T-cell (primary cell): ENCODE results near the gene STAT5B. TPM values are rescaled to one million over a fixed set of nuclear protein-coding genes. Genes with fewer than 3 reads are reported as not detected.
"Not testable (repeated sequence)": the region's sequence is repeated elsewhere in the genome, so short reads cannot be mapped to it uniquely, and the experiment has no call there.

ENCODE experiments used
- ATAC-seq, 4 experiments: fragments of 200-7000 bp in 3 of 4; fragments of 150-1000 bp in 1 of 4; cut with Tn5 transposase; replicated peaks in 1 of 4; 1 replicate in 3 of 4; 2 replicates in 1 of 4; pipeline ENCODE4 v1.10.0; 2021; ENCODE audit warnings: moderate library complexity in 3 of 4, mild to moderate bottlenecking in 2 of 4, moderate number of reproducible peaks in 1 of 4
- CTCF ChIA-PET, 2 donors: fragments of 300-600 bp; sonication (Branson Sonifier 250); formaldehyde crosslinking; loops; one replicate each; lab custom pipeline; 2022; ENCODE audit warnings: antibody characterized with exemption in 2 of 2; lab: Charles Lee
- POLR2A ChIA-PET, 2 donors: fragments of 300-600 bp; sonication (Branson Sonifier 250); formaldehyde crosslinking; loops; one replicate each; lab custom pipeline; 2022; ENCODE audit warnings: antibody characterized with exemption in 2 of 2; lab: Charles Lee
- DNase-seq, 35 experiments: peaks; one replicate each; pipeline versions ENCODE4 v3.0.0 to v3.0.0-alpha.2; 2013 to 2023
- H3K27ac ChIP-seq: one replicate; pipeline ENCODE4 v1.5.1; 2013; ENCODE audit warnings: low read length
- H3K27me3 ChIP-seq, 2 experiments: replicated peaks in 1 of 2; 1 replicate in 1 of 2; 2 replicates in 1 of 2; pipeline versions ENCODE4 v1.6.1 to v1.7.0; 2013; ENCODE audit warnings: low read length in 1 of 2, mixed read lengths in 1 of 2; ENCODE audit not compliant: control insufficient read depth in 2 of 2, insufficient read depth in 2 of 2; ENCODE audit errors: extremely low read depth in 1 of 2
- H3K36me3 ChIP-seq, 2 donors: 1 replicate in 1 of 2; 2 replicates in 1 of 2; pipeline versions ENCODE4 v1.6.1 to v1.7.0; 2013; ENCODE audit warnings: low read length in 1 of 2; ENCODE audit not compliant: control insufficient read depth in 2 of 2, insufficient read depth in 1 of 2; ENCODE audit errors: extremely low read depth in 1 of 2
- H3K4me1 ChIP-seq, 2 experiments: 1 replicate in 1 of 2; 2 replicates in 1 of 2; pipeline versions ENCODE4 v1.6.1 to v1.7.0; 2013; ENCODE audit warnings: low read length in 2 of 2, mixed read lengths in 1 of 2; ENCODE audit not compliant: insufficient read depth in 2 of 2, control insufficient read depth in 1 of 2; ENCODE audit errors: extremely low read depth in 1 of 2
- H3K4me3 ChIP-seq, 2 donors: 1 replicate in 1 of 2; 2 replicates in 1 of 2; pipeline versions ENCODE4 v1.5.1 to v1.7.0; 2013; ENCODE audit warnings: mild to moderate bottlenecking in 2 of 2, low read length in 1 of 2, moderate library complexity in 1 of 2; ENCODE audit not compliant: control insufficient read depth in 1 of 2; ENCODE audit errors: extremely low read depth in 1 of 2
- H3K9me3 ChIP-seq: 2 replicates; pipeline ENCODE4 v1.7.0; 2013
- H3K27ac Mint-ChIP-seq, 2 donors: one replicate each; pipeline ENCODE4 v1.8.0; 2020 to 2021; ENCODE audit warnings: mild to moderate bottlenecking in 2 of 2, mixed read lengths in 2 of 2
- H3K27me3 Mint-ChIP-seq, 2 donors: one replicate each; pipeline ENCODE4 v1.8.0; 2021 to 2022; ENCODE audit warnings: mixed read lengths in 2 of 2
- H3K36me3 Mint-ChIP-seq: one replicate; pipeline ENCODE4 v1.8.0; 2021; ENCODE audit warnings: mixed read lengths
- H3K4me1 Mint-ChIP-seq, 3 donors: one replicate each; pipeline ENCODE4 v1.8.0; 2020 to 2022; ENCODE audit warnings: mixed read lengths in 3 of 3, mild to moderate bottlenecking in 1 of 3
- H3K4me3 Mint-ChIP-seq, 3 donors: one replicate each; pipeline ENCODE4 v1.8.0; 2020 to 2022; ENCODE audit warnings: mild to moderate bottlenecking in 3 of 3, mixed read lengths in 3 of 3, moderate library complexity in 3 of 3
- H3K9me3 Mint-ChIP-seq, 3 donors: one replicate each; pipeline ENCODE4 v1.8.0; 2020 to 2022; ENCODE audit warnings: mixed read lengths in 3 of 3
- WGBS: methylation state at CpG from one replicate; pipeline ENCODE4 v1.1.5; 2013; ENCODE audit warnings: missing lambda C conversion rate; ENCODE audit not compliant: insufficient coverage; 5-methylcytosine and 5-hydroxymethylcytosine counted together
- total RNA-seq, 35 experiments: library from RNA in 6 of 35; stranded (reverse) in 6 of 35; fragments of 120-200 nt in 1 of 35; gene quantifications; one replicate each; pipeline versions ENCODE4 v1.2.1 to v1.2.4 and lab custom pipeline; 2013 to 2026

Gene STAT5B
- total RNA-seq, 5 donors from 2014 or later (not counting 1 experiment from before 2014, with no cell fraction given): 178 to 205 (median 186) TPM

DNA sequence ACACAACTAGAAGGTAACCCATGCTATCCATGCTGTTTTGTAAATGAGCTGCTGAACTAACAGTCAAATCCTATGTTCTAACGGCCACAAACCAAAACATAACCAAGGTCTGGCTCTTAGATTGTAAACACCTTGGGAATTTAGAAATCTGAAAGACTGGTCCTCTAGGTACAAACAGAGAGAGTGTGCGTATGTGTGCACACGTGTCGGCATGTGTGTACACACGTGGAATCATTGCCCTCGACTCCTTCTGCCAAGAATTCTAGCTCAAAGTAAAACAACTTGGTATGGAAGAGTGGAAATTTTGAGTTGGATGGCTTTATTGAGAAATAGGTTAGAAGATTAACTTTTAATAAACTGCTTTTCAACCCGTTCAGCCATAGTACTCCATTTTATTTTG is 63.8 kb downstream of the STAT5B start:
- Histone ChIP-seq H3K27ac (no peak overlapping the region), H3K4me1 (no peaks in the 10 kb centered on the region), H3K9me3 (no peaks in the 10 kb centered on the region), H3K36me3 (peaks cover 26 to 92% of the 10 kb centered on the region in 2 donors), H3K4me3 (no peak overlapping the region), H3K27me3 (no peaks in the 10 kb centered on the region)
- Mint-ChIP-seq H3K9me3 (no peaks in the 10 kb centered on the region), H3K4me1 (no peaks in the 10 kb centered on the region), H3K27ac (no peak overlapping the region), H3K36me3 (peaks cover 48% of the 10 kb centered on the region), H3K27me3 (no peaks in the 10 kb centered on the region), H3K4me3 (no peak overlapping the region)
- ATAC-seq (no peak), DNase-seq (no peak)
- ChIA-PET CTCF (no interaction called here), POLR2A (interaction anchor here (0.6 to 1.0 kb wide), 2 partner anchors 31 to 78 kb away, joined by 3 read pairs; no protein-coding TSS in a partner anchor)
- WGBS: 94% methylated on average over 3 of the region's 7 CpGs

DNA sequence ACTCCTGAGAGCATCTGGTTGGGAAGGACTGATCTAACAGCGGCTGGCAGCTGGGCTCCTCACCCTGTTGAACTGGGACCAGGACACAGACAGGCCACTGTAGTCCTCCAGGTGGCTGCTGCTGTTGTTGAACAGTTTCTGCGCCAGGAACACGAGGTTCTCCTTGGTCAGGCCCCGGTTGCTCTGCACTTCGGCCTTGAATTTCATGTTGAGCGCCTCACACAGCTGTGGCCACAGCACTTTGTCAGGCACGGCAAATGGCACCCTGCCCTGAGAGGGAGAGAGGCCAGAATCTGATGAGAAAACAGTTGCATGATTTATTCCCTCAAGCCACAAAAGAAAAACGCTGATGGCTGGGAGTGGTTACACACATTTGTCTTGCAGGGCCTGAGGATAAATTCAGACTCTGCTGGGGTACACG is 64.3 kb downstream of the STAT5B start:
- not testable (repeated sequence) for ATAC-seq, DNase-seq, H3K27me3 ChIP-seq, H3K27ac ChIP-seq, H3K4me3 ChIP-seq, H3K4me1 Mint-ChIP-seq, H3K9me3 ChIP-seq, H3K27me3 Mint-ChIP-seq, H3K27ac Mint-ChIP-seq, H3K4me1 ChIP-seq, H3K4me3 Mint-ChIP-seq, H3K9me3 Mint-ChIP-seq
- 70% methylated on average over 2 of the region's 9 CpGs for WGBS
- ChIA-PET POLR2A (interaction anchor here (0.6 to 1.0 kb wide), 2 partner anchors 31 to 79 kb away, joined by 3 read pairs; no protein-coding TSS in a partner anchor), CTCF (interaction anchor here in 1 of 2 donors (0.7 kb wide), 1 partner anchor 108 kb away, joined by 4 read pairs; no protein-coding TSS in a partner anchor)
- H3K36me3 Mint-ChIP-seq: peaks cover 46% of the 10 kb centered on the region
- peaks cover 26 to 91% of the 10 kb centered on the region in 2 donors for H3K36me3 ChIP-seq

DNA sequence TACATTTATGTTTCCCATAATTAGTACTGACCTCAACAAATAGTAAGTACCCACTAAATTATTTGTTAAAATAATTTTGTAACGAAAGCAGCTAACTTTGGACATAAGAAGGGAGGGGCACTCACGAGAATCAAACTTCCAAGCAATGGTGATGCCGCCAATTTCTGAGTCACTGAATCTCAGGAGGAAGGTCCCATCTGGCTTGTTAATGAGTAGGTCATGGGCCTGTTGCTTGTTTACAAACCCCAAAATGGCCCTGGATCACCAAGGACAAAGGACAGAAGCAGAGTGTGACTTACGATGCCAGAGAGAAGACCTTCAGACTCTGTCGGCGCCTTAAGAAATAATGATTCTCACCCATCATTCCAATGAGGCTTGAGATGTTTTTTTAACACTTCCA is 66.1 kb downstream of the STAT5B start:
- CTCF ChIA-PET: no interaction called here

DNA sequence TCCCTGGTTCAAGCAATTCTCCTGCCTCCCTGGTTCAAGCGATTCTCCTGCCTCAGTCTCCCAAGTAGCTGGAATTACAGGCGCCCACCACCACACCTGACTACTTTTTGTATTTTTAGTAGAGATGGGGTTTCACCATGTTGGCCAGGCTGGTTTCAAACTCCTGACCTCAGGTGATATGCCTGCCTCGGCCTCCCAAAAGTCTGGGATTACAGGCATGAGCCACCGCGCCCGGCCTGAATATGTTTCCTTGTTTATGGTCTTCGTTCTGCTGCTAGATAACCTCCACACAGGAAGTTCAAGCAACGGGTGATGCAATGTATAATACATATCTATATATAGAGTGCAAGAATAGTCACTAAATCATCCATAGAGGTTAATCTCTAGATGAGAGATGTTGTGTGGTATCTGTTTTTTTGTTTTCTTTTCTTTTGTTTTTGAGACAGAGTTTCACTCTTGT is 70.0 kb downstream of the STAT5B start:
- H3K4me1 ChIP-seq, POLR2A ChIA-PET, H3K27ac ChIP-seq, H3K9me3 ChIP-seq, H3K9me3 Mint-ChIP-seq, H3K27me3 Mint-ChIP-seq, H3K4me3 ChIP-seq, DNase-seq, H3K4me3 Mint-ChIP-seq, H3K27me3 ChIP-seq, H3K4me1 Mint-ChIP-seq, ATAC-seq: not testable (repeated sequence)
- peaks cover 13 to 91% of the 10 kb centered on the region in 2 donors for H3K36me3 ChIP-seq
- Mint-ChIP-seq H3K27ac (peak overlapping the region in 1 of 2 donors; percentile 68), H3K36me3 (peaks cover 63% of the 10 kb centered on the region)
- 100% methylated on average over 1 of the region's 8 CpGs for WGBS
- CTCF ChIA-PET: interaction anchor here in 1 of 2 donors (0.7 kb wide), 1 partner anchor 205 kb away, joined by 4 read pairs; no protein-coding TSS in a partner anchor

More for the DNA sequence above, 66.1 kb downstream of the STAT5B start:
- no peak for DNase-seq
- H3K4me1 Mint-ChIP-seq: no peaks in the 10 kb centered on the region
- Histone ChIP-seq H3K9me3 (no peaks in the 10 kb centered on the region), H3K4me3 (no peak overlapping the region), H3K36me3 (peaks cover 23 to 90% of the 10 kb centered on the region in 2 donors), H3K27me3 (no peaks in the 10 kb centered on the region), H3K27ac (no peak overlapping the region), H3K4me1 (no peaks in the 10 kb centered on the region)
- POLR2A ChIA-PET: no interaction called here
- H3K4me3 Mint-ChIP-seq: no peak overlapping the region
- no peak overlapping the region for H3K27ac Mint-ChIP-seq
- no peaks in the 10 kb centered on the region for H3K27me3 Mint-ChIP-seq
- 89% methylated on average over 2 of the region's 6 CpGs for WGBS
- H3K9me3 Mint-ChIP-seq: no peaks in the 10 kb centered on the region
- no peak for ATAC-seq
- H3K36me3 Mint-ChIP-seq: peaks cover 48% of the 10 kb centered on the region

DNA sequence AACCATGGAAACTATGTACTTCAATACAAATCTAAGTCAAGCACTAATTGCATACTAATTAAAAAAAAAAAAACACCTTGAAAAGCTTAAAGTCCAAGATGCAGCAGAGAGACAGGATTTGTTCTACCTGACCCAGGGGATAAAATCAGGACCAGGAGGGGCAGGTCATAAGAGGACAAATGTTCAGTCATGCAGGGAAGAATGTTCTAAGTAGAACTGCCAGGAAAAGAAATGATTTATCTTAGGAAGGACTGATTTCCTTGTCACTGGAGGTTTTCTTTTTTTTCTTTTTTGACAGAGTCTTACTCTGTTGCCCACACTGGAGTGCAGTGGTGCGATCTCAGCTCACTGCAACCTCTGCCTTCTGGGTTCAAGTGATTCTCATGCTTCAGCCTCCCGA is 72.8 kb downstream of the STAT5B start:
- CTCF ChIA-PET: no interaction called here
- no CpG with 5 or more reads among the region's 2 CpGs for WGBS

DNA sequence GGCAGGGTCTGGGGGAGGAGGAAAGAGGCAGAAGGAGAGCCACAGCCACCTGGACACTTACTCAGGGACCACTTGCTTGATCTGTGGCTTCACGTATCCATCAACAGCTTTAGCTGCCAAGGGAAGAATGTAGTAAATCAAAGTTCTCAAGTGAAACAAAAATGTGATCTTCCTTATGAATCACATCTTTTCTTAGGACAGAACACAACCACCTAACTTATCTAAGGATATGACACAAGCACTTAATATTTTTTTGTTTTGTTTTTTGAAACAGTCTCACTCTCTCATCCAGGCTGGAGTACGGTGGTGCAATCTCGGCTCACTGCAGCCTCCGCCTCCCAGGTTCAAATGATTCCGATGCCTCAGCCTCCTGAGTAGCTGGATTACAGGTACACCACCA is 73.5 kb downstream of the STAT5B start:
- H3K27ac Mint-ChIP-seq: no peak overlapping the region

More for the DNA sequence above, 72.8 kb downstream of the STAT5B start:
- H3K27ac ChIP-seq: no peak overlapping the region
- H3K4me3 Mint-ChIP-seq: no peak overlapping the region
- H3K9me3 ChIP-seq: no peaks in the 10 kb centered on the region
- ATAC-seq (no peak), DNase-seq (no peak)
- peaks cover 5 to 82% of the 10 kb centered on the region in 2 donors for H3K36me3 ChIP-seq
- H3K4me1 ChIP-seq: no peaks in the 10 kb centered on the region
- H3K9me3 Mint-ChIP-seq: no peaks in the 10 kb centered on the region
- H3K4me3 ChIP-seq: no peak overlapping the region
- peak overlapping the region in 1 of 2 donors; percentile 16 for H3K27ac Mint-ChIP-seq
- POLR2A ChIA-PET: no interaction called here
- H3K4me1 Mint-ChIP-seq: peaks cover 0 to 6% (median 3%) of the 10 kb centered on the region in 3 donors
- H3K36me3 Mint-ChIP-seq: peaks cover 57% of the 10 kb centered on the region
- no peaks in the 10 kb centered on the region for H3K27me3 ChIP-seq
- no peaks in the 10 kb centered on the region for H3K27me3 Mint-ChIP-seq

More for the DNA sequence above, 73.5 kb downstream of the STAT5B start:
- H3K27me3 Mint-ChIP-seq: no peaks in the 10 kb centered on the region
- ChIA-PET CTCF (interaction anchor here in 1 of 2 donors (0.6 kb wide), 1 partner anchor 241 kb away, joined by 7 read pairs; no protein-coding TSS in a partner anchor), POLR2A (no interaction called here)
- peaks cover 57% of the 10 kb centered on the region for H3K36me3 Mint-ChIP-seq
- peaks cover 0 to 6% (median 3%) of the 10 kb centered on the region in 3 donors for H3K4me1 Mint-ChIP-seq
- Histone ChIP-seq H3K36me3 (peaks cover 5 to 78% of the 10 kb centered on the region in 2 donors), H3K4me1 (no peaks in the 10 kb centered on the region), H3K27ac (no peak overlapping the region), H3K9me3 (no peaks in the 10 kb centered on the region), H3K27me3 (no peaks in the 10 kb centered on the region), H3K4me3 (no peak overlapping the region)
- no peak overlapping the region for H3K4me3 Mint-ChIP-seq
- WGBS: no CpG with 5 or more reads among the region's 5 CpGs
- H3K9me3 Mint-ChIP-seq: no peaks in the 10 kb centered on the region
- no peak for ATAC-seq
- DNase-seq: no peak
